CD8-positive, alpha-beta memory T cell (primary cell): ENCODE measurements around the gene RPS2. TPM values are rescaled to one million over a fixed set of nuclear protein-coding genes. Genes with fewer than 3 reads are reported as not detected.

Source experiments
- CTCF ChIA-PET: fragments of 350-600 bp; sonication (Branson Sonifier 250); formaldehyde crosslinking; loops from one replicate; lab custom pipeline; 2021; ENCODE audit warnings: antibody characterized with exemption; lab: Charles Lee
- POLR2A ChIA-PET: fragments of 350-600 bp; sonication (Branson Sonifier 250); formaldehyde crosslinking; loops from one replicate; lab custom pipeline; 2021; ENCODE audit warnings: antibody characterized with exemption; lab: Charles Lee
- DNase-seq, 5 donors: peaks; one replicate each; pipeline versions ENCODE4 v3.0.0 to v3.0.0-alpha.2; 2020 to 2022; ENCODE audit warnings: mixed read lengths in 1 of 5
- H3K27ac ChIP-seq: one replicate; pipeline ENCODE4 v1.7.0; 2013; ENCODE audit warnings: low read depth, mild to moderate bottlenecking, low read length, moderate library complexity
- H3K27me3 ChIP-seq: 2 replicates; pipeline ENCODE4 v1.7.0; 2013; ENCODE audit warnings: low read length, mild to moderate bottlenecking; ENCODE audit not compliant: insufficient read depth, poor library complexity, severe bottlenecking
- H3K36me3 ChIP-seq: 2 replicates; pipeline ENCODE4 v1.7.0; 2013; ENCODE audit warnings: mild to moderate bottlenecking, low read length, moderate library complexity; ENCODE audit not compliant: insufficient read depth
- H3K4me1 ChIP-seq: 2 replicates; pipeline ENCODE4 v1.7.0; 2013; ENCODE audit warnings: mild to moderate bottlenecking, low read length, moderate library complexity; ENCODE audit not compliant: insufficient read depth
- H3K4me3 ChIP-seq: 2 replicates; pipeline ENCODE4 v1.7.0; 2013; ENCODE audit warnings: mild to moderate bottlenecking, low read length
- H3K9me3 ChIP-seq: 2 replicates; pipeline ENCODE4 v1.7.0; 2013; ENCODE audit warnings: mild to moderate bottlenecking, low read length
- H3K27ac Mint-ChIP-seq, 8 donors: one replicate each; pipeline ENCODE4 v1.8.0; 2020 to 2021; ENCODE audit warnings: mixed read lengths in 8 of 8, mild to moderate bottlenecking in 6 of 8, inconsistent platforms in 3 of 8, moderate library complexity in 3 of 8
- H3K27me3 Mint-ChIP-seq, 2 donors: one replicate each; pipeline ENCODE4 v1.8.0; 2020 to 2021; ENCODE audit warnings: mixed read lengths in 2 of 2, mild to moderate bottlenecking in 1 of 2, moderate library complexity in 1 of 2
- H3K36me3 Mint-ChIP-seq, 3 donors: one replicate each; pipeline ENCODE4 v1.8.0; 2020 to 2021; ENCODE audit warnings: mixed read lengths in 3 of 3, inconsistent platforms in 1 of 3, mild to moderate bottlenecking in 1 of 3
- H3K4me1 Mint-ChIP-seq, 3 donors: one replicate each; pipeline ENCODE4 v1.8.0; 2020 to 2021; ENCODE audit warnings: mixed read lengths in 3 of 3, inconsistent platforms in 1 of 3, mild to moderate bottlenecking in 1 of 3
- H3K4me3 Mint-ChIP-seq, 7 donors: one replicate each; pipeline ENCODE4 v1.8.0; 2020 to 2021; ENCODE audit warnings: mixed read lengths in 7 of 7, mild to moderate bottlenecking in 6 of 7, moderate library complexity in 4 of 7, inconsistent platforms in 2 of 7
- H3K9me3 Mint-ChIP-seq, 5 donors: one replicate each; pipeline ENCODE4 v1.8.0; 2020 to 2022; ENCODE audit warnings: mixed read lengths in 5 of 5, mild to moderate bottlenecking in 3 of 5, moderate library complexity in 2 of 5, inconsistent platforms in 1 of 5
- polyA plus RNA-seq: library from polyadenylated mRNA; unstranded; fragments of 300-500 nt; fragmentation: Illumina TruSeq; gene quantifications from one replicate; pipeline ENCODE4 v1.2.3, GENCODE V29; 2021
- total RNA-seq, 2 experiments: library from RNA; stranded (reverse); gene quantifications; one replicate each; pipeline ENCODE4 v1.2.3, GENCODE V29; 2021

RPS2 gene
- total and polyA plus RNA-seq, 3 experiments from 2014 or later = 5,023 to 5,213 (median 5,049) TPM

- peaks cover 0 to 17% (median 0%) of the 10 kb centered on the region in 3 donors for H3K36me3 Mint-ChIP-seq
- H3K9me3 Mint-ChIP-seq = no peaks in the 10 kb centered on the region
- Histone ChIP-seq H3K4me1 (peaks cover 20% of the 10 kb centered on the region), H3K27me3 (peaks cover 22% of the 10 kb centered on the region), H3K9me3 (no peaks in the 10 kb centered on the region), H3K27ac (peak overlapping the region; percentile 54), H3K4me3 (peak overlapping the region; percentile 73), H3K36me3 (no peaks in the 10 kb centered on the region)
- H3K27me3 Mint-ChIP-seq = peaks cover 16 to 23% of the 10 kb centered on the region in 2 donors
- H3K4me3 Mint-ChIP-seq = peak overlapping the region; percentile 66 to 85 (median 82)
- POLR2A ChIA-PET = interaction anchor here (0.6 to 3.2 kb wide), 6 partner anchors 13 to 201 kb away, joined by 3 to 23 read pairs (median 5); partner anchors contain the start of genes RNF151, RPS2, TBL3 and TRAF7
- DNase-seq = peak in 1 of 5 donors; percentile 19
- H3K4me1 Mint-ChIP-seq = peaks cover 16 to 35% (median 19%) of the 10 kb centered on the region in 3 donors
- peak overlapping the region; percentile 37 to 84 (median 65) for H3K27ac Mint-ChIP-seq
- CTCF ChIA-PET = interaction anchor here (1.4 to 2.0 kb wide), 2 partner anchors 19 to 20 kb away, joined by 3 to 5 read pairs; no protein-coding TSS in a partner anchor
Measured at GRCh38 chr16:1984347-1985225, 20.0 kb upstream of the RPS2 start.

DNA sequence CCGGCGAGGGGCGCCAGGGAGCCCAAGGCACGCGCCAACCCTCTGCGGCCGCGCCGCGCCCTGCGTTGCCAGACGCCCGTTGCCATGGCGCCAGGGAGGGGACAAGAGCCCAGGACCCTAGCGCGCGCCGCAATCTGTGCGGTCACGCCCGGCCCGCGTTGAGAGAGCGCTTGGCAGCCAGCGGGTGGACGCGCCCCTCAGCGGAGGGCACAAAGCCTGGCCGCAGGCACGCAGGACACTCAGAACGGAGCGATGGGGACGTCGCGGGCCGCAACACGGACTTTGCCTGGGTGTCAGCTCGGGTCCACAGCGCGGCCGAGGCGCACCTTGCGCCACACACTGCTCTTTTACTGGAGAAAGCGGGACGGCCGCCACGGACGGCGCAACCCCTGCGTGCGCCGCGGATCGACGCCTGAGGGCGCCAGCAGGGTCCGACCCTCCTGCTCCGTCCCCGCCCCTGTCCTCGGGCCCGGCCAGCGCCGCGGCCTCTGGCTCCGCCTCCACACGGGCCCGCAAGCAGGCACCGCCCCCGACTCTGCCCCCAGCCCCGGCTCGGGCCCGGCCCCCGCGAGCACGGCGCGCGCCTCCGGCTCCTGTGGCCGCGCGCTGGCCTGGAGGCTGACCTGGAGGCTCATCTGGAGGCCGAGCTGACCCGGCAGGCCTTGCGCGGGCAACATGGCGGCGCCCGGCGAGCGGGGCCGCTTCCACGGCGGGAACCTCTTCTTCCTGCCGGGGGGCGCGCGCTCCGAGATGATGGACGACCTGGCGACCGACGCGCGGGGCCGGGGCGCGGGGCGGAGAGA is 19.1 kb upstream of the RPS2 start, which contains the start of gene GFER:
GFER (plus strand) TSS at position 650 of the 803 bp plus-strand sequence; CDS start at position 676, 26 bp downstream.
- POLR2A ChIA-PET = interaction anchor here (0.6 to 3.2 kb wide), 5 partner anchors 12 to 476 kb away, joined by 3 to 23 read pairs (median 6); partner anchors contain the start of genes RNF151, RPS2, TBL3 and TEDC2
- no peaks in the 10 kb centered on the region for H3K9me3 Mint-ChIP-seq

DNA sequence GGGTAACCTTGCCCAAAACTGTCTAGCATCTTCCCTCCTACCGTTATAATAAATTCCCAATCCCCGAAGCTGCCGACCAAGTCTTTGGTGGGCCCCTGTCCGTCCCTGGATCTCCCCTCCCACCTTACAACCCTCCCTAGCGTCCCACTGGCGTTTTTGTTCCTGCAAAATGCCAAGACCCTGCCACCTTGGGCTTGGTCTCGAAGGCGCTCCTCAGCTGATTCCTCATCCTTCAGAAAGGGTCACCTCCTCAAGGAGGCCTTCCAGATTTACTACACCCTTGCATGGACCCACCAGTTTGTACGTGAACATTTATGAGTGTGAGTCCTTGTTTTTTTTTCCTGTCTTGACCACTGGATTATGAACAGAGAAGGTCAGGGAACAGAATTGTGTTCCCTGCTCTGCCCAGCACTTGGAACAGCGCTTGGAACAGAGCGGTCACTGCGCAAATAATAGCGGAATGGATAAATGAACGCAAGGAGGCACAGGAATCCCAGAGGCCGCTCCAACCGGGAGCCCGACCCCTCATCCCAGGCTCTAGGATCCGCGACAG is 18.4 kb upstream of the RPS2 start:
- peaks cover 20% of the 10 kb centered on the region for H3K4me1 ChIP-seq
- POLR2A ChIA-PET = interaction anchor here (1.1 to 3.2 kb wide), 3 partner anchors 12 to 172 kb away, joined by 3 to 23 read pairs (median 6); partner anchors contain the start of genes RPS2, TBL3 and TRAF7
- Mint-ChIP-seq H3K4me1 (peaks cover 8 to 23% (median 12%) of the 10 kb centered on the region in 3 donors), H3K36me3 (peaks cover 0 to 23% (median 0%) of the 10 kb centered on the region in 3 donors), H3K4me3 (peak overlapping the region; percentile 77 to 92 (median 82)), H3K27me3 (peaks cover 16% of the 10 kb centered on the region in 2 donors), H3K27ac (peak overlapping the region in 7 of 8 donors; percentile 41 to 86 (median 55)), H3K9me3 (no peaks in the 10 kb centered on the region)
- CTCF ChIA-PET = interaction anchor here (1.1 to 1.7 kb wide), 4 partner anchors 17 to 54 kb away, joined by 3 read pairs; partner anchors contain the start of gene RPS2
- DNase-seq = no peak
- peak overlapping the region; percentile 54 for H3K27ac ChIP-seq
- H3K4me3 ChIP-seq = peak overlapping the region; percentile 73
- H3K36me3 ChIP-seq = no peaks in the 10 kb centered on the region
- no peaks in the 10 kb centered on the region for H3K9me3 ChIP-seq
- H3K27me3 ChIP-seq = peaks cover 16% of the 10 kb centered on the region

More for the DNA sequence above, 19.1 kb upstream of the RPS2 start, which contains the start of gene GFER:
- H3K36me3 Mint-ChIP-seq = peaks cover 0 to 17% (median 0%) of the 10 kb centered on the region in 3 donors
- Histone ChIP-seq H3K36me3 (no peaks in the 10 kb centered on the region), H3K4me3 (peak within 1 kb of the TSS; percentile 73), H3K27me3 (peaks cover 16% of the 10 kb centered on the region), H3K27ac (peak within 1 kb of the TSS; percentile 54), H3K4me1 (peaks cover 20% of the 10 kb centered on the region), H3K9me3 (no peaks in the 10 kb centered on the region)
- peaks cover 11 to 27% (median 16%) of the 10 kb centered on the region in 3 donors for H3K4me1 Mint-ChIP-seq
- peak; percentile 52 to 75 (median 58) for DNase-seq
- CTCF ChIA-PET = interaction anchor here (1.1 to 1.7 kb wide), 3 partner anchors 18 to 55 kb away, joined by 3 read pairs; partner anchors contain the start of gene RPS2
- H3K4me3 Mint-ChIP-seq = peak within 1 kb of the TSS; percentile 79 to 92 (median 82)
- peak within 1 kb of the TSS; percentile 54 to 86 (median 74) for H3K27ac Mint-ChIP-seq
- H3K27me3 Mint-ChIP-seq = peaks cover 16 to 19% of the 10 kb centered on the region in 2 donors

- no peak overlapping the region for H3K27ac ChIP-seq
- peak overlapping the region in 5 of 7 donors; percentile 29 to 85 (median 82) for H3K4me3 Mint-ChIP-seq
- H3K27me3 Mint-ChIP-seq = peaks cover 16% of the 10 kb centered on the region in 2 donors
- H3K27ac Mint-ChIP-seq = peak overlapping the region in 2 of 8 donors; percentile 11 to 86
- H3K36me3 Mint-ChIP-seq = peaks cover 0 to 32% (median 0%) of the 10 kb centered on the region in 3 donors
- peaks cover 20% of the 10 kb centered on the region for H3K4me1 ChIP-seq
- H3K4me3 ChIP-seq = no peak overlapping the region
- DNase-seq = no peak
- POLR2A ChIA-PET = interaction anchor here (1.1 to 3.2 kb wide), 3 partner anchors 10 to 17 kb away, joined by 3 to 23 read pairs (median 3); partner anchors contain the start of genes RPS2 and TBL3
- no peaks in the 10 kb centered on the region for H3K9me3 ChIP-seq
- no peaks in the 10 kb centered on the region for H3K9me3 Mint-ChIP-seq
- CTCF ChIA-PET = interaction anchor here (1.5 to 1.7 kb wide), 2 partner anchors 16 to 22 kb away, joined by 3 read pairs; no protein-coding TSS in a partner anchor
- peaks cover 16% of the 10 kb centered on the region for H3K27me3 ChIP-seq
- H3K36me3 ChIP-seq = no peaks in the 10 kb centered on the region
- H3K4me1 Mint-ChIP-seq = peaks cover 8 to 23% (median 12%) of the 10 kb centered on the region in 3 donors
Measured at GRCh38 chr16:1982013-1982433, 17.4 kb upstream of the RPS2 start.

DNA sequence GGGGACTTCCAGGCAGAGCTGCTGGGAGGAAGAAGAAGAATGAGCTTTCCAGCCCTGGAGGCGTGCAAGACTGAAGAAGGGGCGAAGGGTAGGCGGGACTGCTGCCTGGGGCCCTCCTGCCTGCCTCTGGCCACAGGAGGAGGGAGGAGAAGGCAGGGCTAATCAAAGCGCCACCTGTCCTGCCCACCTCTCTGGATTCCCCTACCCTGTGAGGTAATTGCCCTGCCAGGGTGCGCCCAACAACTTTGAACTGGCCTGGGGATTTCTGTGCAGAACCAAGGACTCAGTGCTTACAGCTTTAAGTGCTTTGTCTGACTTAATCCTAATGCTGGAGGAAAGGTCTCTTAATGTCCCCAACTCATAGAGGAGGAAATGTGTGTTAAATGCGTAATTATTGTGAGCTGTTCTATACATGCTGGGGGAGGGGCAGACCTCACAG is 16.8 kb upstream of the RPS2 start, which contains the start of gene NOXO1:
NOXO1 (minus strand) TSS at position 72 of the 439 bp plus-strand sequence. CDS start 290 bp downstream, outside the sequence.
- Mint-ChIP-seq H3K36me3 (peaks cover 0 to 31% (median 0%) of the 10 kb centered on the region in 3 donors), H3K9me3 (no peaks in the 10 kb centered on the region), H3K4me1 (peaks cover 8 to 23% (median 12%) of the 10 kb centered on the region in 3 donors), H3K4me3 (peak within 1 kb of the TSS; percentile 7 to 85 (median 77)), H3K27ac (peak within 1 kb of the TSS in 3 of 8 donors; percentile 11 to 86 (median 50)), H3K27me3 (peaks cover 15 to 16% of the 10 kb centered on the region in 2 donors)
- Histone ChIP-seq H3K27me3 (peaks cover 16% of the 10 kb centered on the region), H3K4me1 (peaks cover 20% of the 10 kb centered on the region), H3K36me3 (peaks cover 5% of the 10 kb centered on the region), H3K27ac (no peak within 1 kb of the TSS), H3K9me3 (no peaks in the 10 kb centered on the region), H3K4me3 (no peak within 1 kb of the TSS)
- no peak for DNase-seq
- ChIA-PET POLR2A (interaction anchor here (1.0 to 1.4 kb wide), 2 partner anchors 10 to 11 kb away, joined by 3 to 4 read pairs; no protein-coding TSS in a partner anchor), CTCF (interaction anchor here (1.5 kb wide), 1 partner anchor 22 kb away, joined by 4 read pairs; no protein-coding TSS in a partner anchor)

DNA sequence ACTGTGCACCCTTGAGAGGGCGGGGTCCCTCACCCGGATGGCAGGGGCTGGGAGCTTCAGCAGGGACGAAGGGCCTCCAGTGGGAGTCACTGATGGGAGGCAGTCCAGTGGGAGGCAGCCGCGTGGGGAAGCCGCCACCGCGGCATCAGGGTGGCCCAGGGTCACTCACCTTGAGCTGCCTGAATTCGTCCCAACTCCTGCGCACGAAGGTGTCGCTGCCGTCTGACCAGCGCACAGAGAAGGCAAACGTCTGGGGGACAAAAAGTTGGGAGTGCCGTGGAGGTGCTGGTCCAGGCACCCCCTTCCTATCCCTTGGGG is 16.1 kb upstream of the RPS2 start:
- no peaks in the 10 kb centered on the region for H3K9me3 Mint-ChIP-seq
- H3K4me3 Mint-ChIP-seq = no peak overlapping the region
- H3K4me3 ChIP-seq = no peak overlapping the region
- H3K4me1 Mint-ChIP-seq = peaks cover 8 to 23% (median 12%) of the 10 kb centered on the region in 3 donors
- H3K27ac Mint-ChIP-seq = no peak overlapping the region
- H3K27me3 Mint-ChIP-seq = peaks cover 13 to 16% of the 10 kb centered on the region in 2 donors
- CTCF ChIA-PET = interaction anchor here (1.5 kb wide), 1 partner anchor 23 kb away, joined by 4 read pairs; no protein-coding TSS in a partner anchor
- peaks cover 20% of the 10 kb centered on the region for H3K4me1 ChIP-seq
- H3K36me3 Mint-ChIP-seq = peaks cover 0 to 32% (median 2%) of the 10 kb centered on the region in 3 donors
- peaks cover 16% of the 10 kb centered on the region for H3K27me3 ChIP-seq
- POLR2A ChIA-PET = interaction anchor here (0.7 to 1.4 kb wide), 3 partner anchors 11 to 234 kb away, joined by 3 to 4 read pairs (median 3); partner anchors contain the start of gene PGP
- H3K36me3 ChIP-seq = peaks cover 11% of the 10 kb centered on the region
- no peaks in the 10 kb centered on the region for H3K9me3 ChIP-seq
- H3K27ac ChIP-seq = no peak overlapping the region
- DNase-seq = no peak
